ENCODE measurements around the gene BLNK.

The BLNK gene

GRCh38 chr10:96288151-96288621 lies 16.8 kb upstream of the BLNK start:
- DNase-seq (ENCODE audit: low spot score): no peak

GRCh38 chr10:96287392-96288105 lies 16.2 kb upstream of the BLNK start:
- peak; percentile 68 for DNase-seq (ENCODE audit: low spot score)

- peak; percentile 8 for DNase-seq (ENCODE audit: low spot score)
These were observed 14.0 kb upstream of the BLNK start for GRCh38 chr10:96285331-96285752.

- no peak for DNase-seq (ENCODE audit: low spot score)
These were observed 12.4 kb upstream of the BLNK start for GRCh38 chr10:96283756-96284155.

- DNase-seq (ENCODE audit: low spot score): no peak
These were observed 12.0 kb upstream of the BLNK start for GRCh38 chr10:96283351-96283750.

GRCh38 chr10:96281444-96282029 lies 10.2 kb upstream of the BLNK start:
- no peak for DNase-seq (ENCODE audit: low spot score)

GRCh38 chr10:96280859-96281258 lies 9.5 kb upstream of the BLNK start:
- DNase-seq (ENCODE audit: low spot score): no peak

- no peak for DNase-seq (ENCODE audit: low spot score)
These were observed 7.8 kb upstream of the BLNK start for GRCh38 chr10:96279191-96279641.

GRCh38 chr10:96276831-96277230 lies 5.5 kb upstream of the BLNK start:
- no peak for DNase-seq (ENCODE audit: low spot score)

GRCh38 chr10:96276426-96276825 lies 5.1 kb upstream of the BLNK start:
- DNase-seq (ENCODE audit: low spot score): no peak

- no peak for DNase-seq (ENCODE audit: low spot score)
These were observed 4.5 kb upstream of the BLNK start for GRCh38 chr10:96275685-96276418.

- no peak for DNase-seq (ENCODE audit: low spot score)
These were observed 1.2 kb upstream of the BLNK start for GRCh38 chr10:96272316-96273280.

GRCh38 chr10:96270571-96270970 lies 798 bp downstream of the BLNK start:
- no peak for DNase-seq (ENCODE audit: low spot score)

- DNase-seq (ENCODE audit: low spot score): no peak
These were observed 1.7 kb downstream of the BLNK start for GRCh38 chr10:96269438-96270300.

GRCh38 chr10:96268341-96268909 lies 2.9 kb downstream of the BLNK start:
- no peak for DNase-seq (ENCODE audit: low spot score)

- peak; percentile 81 for DNase-seq (ENCODE audit: low spot score)
These were observed 4.1 kb downstream of the BLNK start for GRCh38 chr10:96267234-96267705.

GRCh38 chr10:96266118-96266770 lies 5.1 kb downstream of the BLNK start:
- no peak for DNase-seq (ENCODE audit: low spot score)

- no peak for DNase-seq (ENCODE audit: low spot score)
These were observed 6.4 kb downstream of the BLNK start for GRCh38 chr10:96264938-96265337.

- DNase-seq (ENCODE audit: low spot score): no peak
These were observed 7.7 kb downstream of the BLNK start for GRCh38 chr10:96263669-96264068.

GRCh38 chr10:96263176-96263575 lies 8.2 kb downstream of the BLNK start:
- no peak for DNase-seq (ENCODE audit: low spot score)

Data from SW480 (cell line).